AG04449 (cell line): ENCODE data around the gene LIN7B.
A peak's percentile ranks its signal among the peaks of the same experiment; 100 is the strongest.

ENCODE experiments used
- CTCF ChIA-PET: fragments of 350-600 bp; formaldehyde crosslinking; extraction: SDS; loops from one replicate; lab custom pipeline; 2021; ENCODE audit warnings: antibody characterized with exemption; lab: Yijun Ruan, JAX
- POLR2A ChIA-PET: fragments of 400-600, 350-600 bp; formaldehyde crosslinking; extraction: SDS; loops from one replicate; lab custom pipeline; 2020; ENCODE audit warnings: antibody characterized with exemption, inconsistent platforms; lab: Yijun Ruan, JAX
- DNase-seq: peaks from one replicate; pipeline ENCODE4 v3.0.0-alpha.2; 2010; ENCODE audit warnings: low read depth, low spot score
- H3K4me3 ChIP-seq: 2 replicates; pipeline ENCODE4 v1.5.1; 2011; ENCODE audit warnings: low read depth, mild to moderate bottlenecking, control low read depth, low read length
- TF ChIP-seq, protein P1 (sequence below): IDR thresholded peaks from one replicate; pipeline ENCODE4 v1.5.1; 2011; ENCODE audit warnings: mild to moderate bottlenecking, moderate library complexity, low read length, control low read depth, inconsistent platforms; ENCODE audit not compliant: insufficient read depth; ENCODE audit errors: missing control alignments

The LIN7B gene

GRCh38 chr19:49102303-49102702 is 11.9 kb upstream of the LIN7B start:
- CTCF ChIA-PET, result interaction anchor here (1.1 to 5.1 kb wide), 5 partner anchors 7 to 106 kb away, joined by 3 to 66 read pairs (median 6); no protein-coding TSS in a partner anchor

DNA sequence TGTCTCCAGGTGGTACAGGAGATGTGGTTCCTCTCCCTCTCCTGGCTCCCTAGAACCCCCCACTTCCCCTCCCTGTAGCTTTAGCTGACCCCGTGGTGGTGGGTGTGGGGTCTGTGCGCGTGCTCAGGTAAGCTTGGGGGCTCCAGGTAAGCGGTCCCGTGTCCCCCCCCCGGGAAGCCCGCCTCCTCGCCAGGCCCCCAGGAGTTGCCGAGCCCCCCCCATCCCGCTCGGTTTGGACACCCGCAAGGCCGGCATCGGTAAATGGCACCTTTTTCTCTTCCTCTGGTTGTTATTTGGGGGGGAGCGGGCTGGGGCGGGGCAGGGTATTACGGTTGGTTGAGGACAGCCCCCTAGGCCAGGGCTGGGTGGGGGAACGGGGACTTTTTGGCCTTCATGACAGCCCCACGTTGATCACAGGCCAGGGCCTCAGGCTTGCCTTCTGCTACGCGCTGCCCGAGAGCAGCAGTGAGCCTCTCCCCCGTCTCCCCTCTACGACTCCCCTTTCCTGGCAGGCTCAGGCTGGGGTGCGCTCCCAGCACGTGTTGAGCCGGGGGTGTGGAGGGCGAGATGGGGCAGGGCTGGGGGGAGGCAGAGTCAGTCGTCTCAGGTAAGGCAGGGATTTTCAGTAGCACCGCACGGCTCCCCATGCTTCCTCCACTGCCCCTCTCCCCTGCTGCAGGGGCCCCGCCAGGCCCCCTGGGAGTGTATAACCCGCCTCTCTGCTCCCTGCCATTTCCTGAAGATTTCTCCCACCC is 10.7 kb upstream of the LIN7B start:
- CTCF ChIA-PET, result interaction anchor here (0.6 to 5.1 kb wide), 6 partner anchors 8 to 119 kb away, joined by 3 to 66 read pairs (median 4); no protein-coding TSS in a partner anchor
- TF ChIP-seq, protein P1, sequence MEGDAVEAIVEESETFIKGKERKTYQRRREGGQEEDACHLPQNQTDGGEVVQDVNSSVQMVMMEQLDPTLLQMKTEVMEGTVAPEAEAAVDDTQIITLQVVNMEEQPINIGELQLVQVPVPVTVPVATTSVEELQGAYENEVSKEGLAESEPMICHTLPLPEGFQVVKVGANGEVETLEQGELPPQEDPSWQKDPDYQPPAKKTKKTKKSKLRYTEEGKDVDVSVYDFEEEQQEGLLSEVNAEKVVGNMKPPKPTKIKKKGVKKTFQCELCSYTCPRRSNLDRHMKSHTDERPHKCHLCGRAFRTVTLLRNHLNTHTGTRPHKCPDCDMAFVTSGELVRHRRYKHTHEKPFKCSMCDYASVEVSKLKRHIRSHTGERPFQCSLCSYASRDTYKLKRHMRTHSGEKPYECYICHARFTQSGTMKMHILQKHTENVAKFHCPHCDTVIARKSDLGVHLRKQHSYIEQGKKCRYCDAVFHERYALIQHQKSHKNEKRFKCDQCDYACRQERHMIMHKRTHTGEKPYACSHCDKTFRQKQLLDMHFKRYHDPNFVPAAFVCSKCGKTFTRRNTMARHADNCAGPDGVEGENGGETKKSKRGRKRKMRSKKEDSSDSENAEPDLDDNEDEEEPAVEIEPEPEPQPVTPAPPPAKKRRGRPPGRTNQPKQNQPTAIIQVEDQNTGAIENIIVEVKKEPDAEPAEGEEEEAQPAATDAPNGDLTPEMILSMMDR, result no peak
- DNase-seq, result no peak
- no peak overlapping the region for H3K4me3 ChIP-seq
- POLR2A ChIA-PET, result no interaction called here

More at GRCh38 chr19:49102303-49102702, 11.9 kb upstream of the LIN7B start:
- no peak overlapping the region for H3K4me3 ChIP-seq
- DNase-seq, result no peak
- POLR2A ChIA-PET, result no interaction called here
- TF ChIP-seq, protein P1, result no peak

DNA sequence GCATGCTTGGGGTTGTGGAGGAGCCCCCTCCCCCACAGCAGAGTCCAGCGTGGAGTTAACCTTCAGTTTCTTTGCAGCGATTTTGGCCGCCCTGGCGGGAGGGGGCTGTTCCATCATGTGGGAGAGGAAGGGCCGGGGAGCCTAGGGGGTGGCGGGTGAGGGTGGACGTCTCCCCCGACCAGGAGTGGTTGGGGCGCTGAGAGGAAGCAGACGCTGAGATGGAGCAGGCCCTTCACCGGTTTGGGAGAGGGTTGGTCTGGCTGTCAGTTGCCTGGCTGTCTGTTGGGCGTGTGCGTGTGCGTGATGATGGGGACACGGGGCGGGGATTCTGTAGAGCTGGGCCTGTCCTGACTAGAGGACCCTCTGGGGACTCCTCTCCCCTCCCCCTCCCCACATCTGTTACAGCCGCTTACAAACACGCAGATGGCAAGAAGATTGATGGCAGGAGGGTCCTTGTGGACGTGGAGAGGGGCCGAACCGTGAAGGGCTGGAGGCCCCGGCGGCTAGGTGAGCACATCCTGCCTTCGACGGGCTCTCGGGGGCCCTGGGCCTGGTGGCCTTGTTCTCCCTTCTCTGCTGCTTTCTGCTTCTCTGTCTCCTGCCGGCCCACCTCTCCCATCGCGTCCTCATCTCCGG is 9.8 kb upstream of the LIN7B start:
- ChIA-PET POLR2A (interaction anchor here (0.6 kb wide), 1 partner anchor 32 kb away, joined by 3 read pairs; no protein-coding TSS in a partner anchor), CTCF (interaction anchor here (1.1 to 5.1 kb wide), 7 partner anchors 9 to 104 kb away, joined by 3 to 66 read pairs (median 12); partner anchors contain the start of genes LIN7B and PPFIA3)
- no peak overlapping the region for H3K4me3 ChIP-seq
- DNase-seq, result no peak
- TF ChIP-seq, protein P1, result no peak

- H3K4me3 ChIP-seq, result no peak overlapping the region
- ChIA-PET POLR2A (no interaction called here), CTCF (interaction anchor here (0.8 to 5.1 kb wide), 17 partner anchors 7 to 119 kb away, joined by 3 to 66 read pairs (median 4); partner anchors contain the start of genes LIN7B and PPFIA3)
- TF ChIP-seq, protein P1, result peak; percentile 84
- no peak for DNase-seq
These were observed 7.5 kb upstream of the LIN7B start for GRCh38 chr19:49106648-49107135.

DNA sequence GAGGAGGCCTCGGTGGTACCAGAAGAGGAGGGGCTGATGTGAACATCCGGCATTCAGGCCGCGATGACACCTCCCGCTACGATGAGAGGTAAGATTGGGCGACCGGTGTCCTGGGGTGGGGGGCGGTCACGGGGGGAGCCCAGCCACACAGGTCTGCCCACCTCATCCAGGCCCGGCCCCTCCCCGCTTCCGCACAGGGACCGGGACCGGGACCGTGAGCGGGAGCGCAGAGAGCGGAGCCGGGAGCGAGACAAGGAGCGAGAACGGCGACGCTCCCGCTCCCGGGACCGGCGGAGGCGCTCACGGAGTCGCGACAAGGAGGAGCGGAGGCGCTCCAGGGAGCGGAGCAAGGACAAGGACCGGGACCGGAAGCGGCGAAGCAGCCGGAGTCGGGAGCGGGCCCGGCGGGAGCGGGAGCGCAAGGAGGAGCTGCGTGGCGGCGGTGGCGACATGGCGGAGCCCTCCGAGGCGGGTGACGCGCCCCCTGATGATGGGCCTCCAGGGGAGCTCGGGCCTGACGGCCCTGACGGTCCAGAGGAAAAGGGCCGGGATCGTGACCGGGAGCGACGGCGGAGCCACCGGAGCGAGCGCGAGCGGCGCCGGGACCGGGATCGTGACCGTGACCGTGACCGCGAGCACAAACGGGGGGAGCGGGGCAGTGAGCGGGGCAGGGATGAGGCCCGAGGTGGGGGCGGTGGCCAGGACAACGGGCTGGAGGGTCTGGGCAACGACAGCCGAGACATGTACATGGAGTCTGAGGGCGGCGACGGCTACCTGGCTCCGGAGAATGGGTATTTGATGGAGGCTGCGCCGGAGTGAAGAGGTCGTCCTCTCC is 6.3 kb upstream of the LIN7B start:
- ChIA-PET CTCF (interaction anchor here (1.5 to 4.6 kb wide), 2 partner anchors 9 to 38 kb away, joined by 6 to 62 read pairs; no protein-coding TSS in a partner anchor), POLR2A (no interaction called here)
- DNase-seq, result no peak
- H3K4me3 ChIP-seq, result no peak overlapping the region
- TF ChIP-seq, protein P1, result no peak
